Activated B cell treated with CpG ODN at 0.5 μM for 24 hours (primary cell): ENCODE results near the gene COMP. TPM values are rescaled to one million over a fixed set of nuclear protein-coding genes. Genes with fewer than 3 reads are reported as not detected.

ENCODE experiments used
- ATAC-seq: fragments of 200-7000 bp; cut with Tn5 transposase; one replicate; pipeline ENCODE4 v1.10.0; 2021; ENCODE audit warnings: low read depth, mild to moderate bottlenecking, moderate library complexity
- CTCF ChIA-PET: fragments of 350-600 bp; sonication (Branson Sonifier 250); formaldehyde crosslinking; loops from one replicate; lab custom pipeline; 2021; ENCODE audit warnings: antibody characterized with exemption; lab: Charles Lee
- POLR2A ChIA-PET: fragments of 350-600 bp; sonication (Branson Sonifier 250); formaldehyde crosslinking; loops from one replicate; lab custom pipeline; 2021; ENCODE audit warnings: antibody characterized with exemption; lab: Charles Lee
- DNase-seq: peaks from one replicate; pipeline ENCODE4 v3.0.0; 2022
- H3K27ac Mint-ChIP-seq: one replicate; pipeline ENCODE4 v1.8.0; 2020; ENCODE audit warnings: mixed read lengths
- H3K27me3 Mint-ChIP-seq: one replicate; pipeline ENCODE4 v1.8.0; 2021; ENCODE audit warnings: mixed read lengths
- H3K36me3 Mint-ChIP-seq: one replicate; pipeline ENCODE4 v1.8.0; 2021; ENCODE audit warnings: low read depth, mixed read lengths
- H3K4me1 Mint-ChIP-seq: one replicate; pipeline ENCODE4 v1.8.0; 2021; ENCODE audit warnings: mixed read lengths
- H3K4me3 Mint-ChIP-seq: one replicate; pipeline ENCODE4 v1.8.0; 2020; ENCODE audit warnings: mild to moderate bottlenecking, mixed read lengths
- H3K9me3 Mint-ChIP-seq: one replicate; pipeline ENCODE4 v1.8.0; 2020; ENCODE audit warnings: mixed read lengths
- CTCF ChIP-seq: fragments of 200-600 bp; IDR thresholded peaks from one replicate; pipeline ENCODE4 v1.8.0; 2022; ENCODE audit warnings: antibody characterized with exemption, mild to moderate bottlenecking
- intact Hi-C: fragments of 100-400 bp; cut with micrococcal nuclease; formaldehyde crosslinking; loops from one replicate; pipeline ENCODE4 v1.15.1; 2024
- total RNA-seq: library from RNA; stranded (reverse); gene quantifications from 2 replicates; pipeline ENCODE4 v1.2.3, GENCODE V29; 2022

The COMP gene
- total RNA-seq, 1 donor from 2014 or later = 0.16 TPM

- Mint-ChIP-seq H3K9me3 (no peaks in the 10 kb centered on the region), H3K4me3 (no peak overlapping the region), H3K4me1 (peaks cover 5% of the 10 kb centered on the region), H3K27me3 (no peaks in the 10 kb centered on the region), H3K27ac (no peak overlapping the region), H3K36me3 (no peaks in the 10 kb centered on the region)
- intact Hi-C loops = no loop called here
- DNase-seq (no peak), ATAC-seq (no peak)
- ChIA-PET CTCF (no interaction called here), POLR2A (no interaction called here)
- no peak for TF ChIP-seq CTCF
Measured at GRCh38 chr19:18738961-18739690, 52.0 kb downstream of the COMP start.

GRCh38 chr19:18737954-18738351, 53.2 kb downstream of the COMP start:
- no peak for TF ChIP-seq CTCF
- H3K27me3 Mint-ChIP-seq = no peaks in the 10 kb centered on the region
- no peak overlapping the region for H3K4me3 Mint-ChIP-seq
- peaks cover 5% of the 10 kb centered on the region for H3K4me1 Mint-ChIP-seq
- DNase-seq (no peak), ATAC-seq (no peak)
- peaks cover 1% of the 10 kb centered on the region for H3K36me3 Mint-ChIP-seq
- no peaks in the 10 kb centered on the region for H3K9me3 Mint-ChIP-seq
- no peak overlapping the region for H3K27ac Mint-ChIP-seq
- CTCF ChIA-PET = no interaction called here
- POLR2A ChIA-PET = interaction anchor here (0.8 kb wide), 1 partner anchor 18 kb away, joined by 6 read pairs; no protein-coding TSS in a partner anchor
- intact Hi-C loops = no loop called here

GRCh38 chr19:18737337-18737953, 53.7 kb downstream of the COMP start:
- no peaks in the 10 kb centered on the region for H3K9me3 Mint-ChIP-seq
- no peak overlapping the region for H3K27ac Mint-ChIP-seq
- H3K27me3 Mint-ChIP-seq = no peaks in the 10 kb centered on the region
- ChIA-PET CTCF (no interaction called here), POLR2A (interaction anchor here (0.6 to 0.8 kb wide), 2 partner anchors 18 to 43 kb away, joined by 3 to 6 read pairs; no protein-coding TSS in a partner anchor)
- no peak overlapping the region for H3K4me3 Mint-ChIP-seq
- no peak for DNase-seq
- intact Hi-C loops = no loop called here
- no peak for TF ChIP-seq CTCF
- H3K36me3 Mint-ChIP-seq = peaks cover 2% of the 10 kb centered on the region
- ATAC-seq = no peak
- peaks cover 5% of the 10 kb centered on the region for H3K4me1 Mint-ChIP-seq

- no peak for ATAC-seq
- POLR2A ChIA-PET = interaction anchor here (0.6 kb wide), 1 partner anchor 43 kb away, joined by 3 read pairs; no protein-coding TSS in a partner anchor
Measured at GRCh38 chr19:18736415-18737336, 54.4 kb downstream of the COMP start.

More at GRCh38 chr19:18736415-18737336, 54.4 kb downstream of the COMP start:
- no peak overlapping the region for H3K27ac Mint-ChIP-seq
- H3K27me3 Mint-ChIP-seq = no peaks in the 10 kb centered on the region
- H3K4me1 Mint-ChIP-seq = peaks cover 5% of the 10 kb centered on the region
- CTCF ChIA-PET = no interaction called here
- TF ChIP-seq CTCF = no peak
- H3K4me3 Mint-ChIP-seq = no peak overlapping the region
- H3K36me3 Mint-ChIP-seq = peaks cover 6% of the 10 kb centered on the region
- intact Hi-C loops = no loop called here
- H3K9me3 Mint-ChIP-seq = no peaks in the 10 kb centered on the region
- no peak for DNase-seq
